ENCODE results near the gene FAM163B.

- TF ChIP-seq REST (IDR thresholded peaks at IDR 0.05; ENCODE audit: low read depth, low read length) (no peak), CTCF (IDR thresholded peaks at IDR 0.05) (no peak), MEF2A (IDR thresholded peaks at IDR 0.05; ENCODE audit: borderline replicate concordance, low read depth) (no peak), RAD21 (IDR thresholded peaks at IDR 0.05; ENCODE audit: low read length) (no peak), RCOR1 (IDR thresholded peaks at IDR 0.05; ENCODE audit: low read length) (no peak), TCF12 (IDR thresholded peaks at IDR 0.05) (no peak), GATA2 (CRISPR knock-in tag; IDR thresholded peaks at IDR 0.05) (no peak), SIN3A (IDR thresholded peaks at IDR 0.05; ENCODE audit: borderline replicate concordance, low read depth, low read length) (no peak), YY1 (IDR thresholded peaks at IDR 0.05; ENCODE audit: low read depth) (no peak), RXRA (IDR thresholded peaks at IDR 0.05; ENCODE audit: borderline replicate concordance, low read depth) (no peak), EZH2phosphoT487 (IDR thresholded peaks at IDR 0.05; ENCODE audit: borderline replicate concordance, low read depth) (no peak)
Measured at GRCh38 chr9:133641861-133642595, 32.8 kb upstream of the FAM163B start.

All from SK-N-SH (cell line).